DMS53 treated with DMSO at 0.1 percent for 48 hours (cell line): ENCODE measurements around the gene LEFTY2.
A peak's percentile ranks its signal among the peaks of the same experiment; 100 is the strongest.
"Not testable (repeated sequence)": the region's sequence is repeated elsewhere in the genome, so short reads cannot be mapped to it uniquely, and the experiment has no call there.

ENCODE experiments used
- DNase-seq: peaks from one replicate; lab custom pipeline; 2025; ENCODE audit not compliant: unreplicated experiment; lab: John Stamatoyannopoulos, UW

The LEFTY2 gene

GRCh38 chr1:225931270-225932136 lies 9.5 kb downstream of the LEFTY2 start:
- DNase-seq = no peak

- DNase-seq = no peak
These were observed 10.5 kb downstream of the LEFTY2 start for GRCh38 chr1:225930566-225930965.

GRCh38 chr1:225929462-225929861 lies 11.6 kb downstream of the LEFTY2 start:
- DNase-seq = not testable (repeated sequence)

GRCh38 chr1:225928186-225929175 lies 12.5 kb downstream of the LEFTY2 start:
- no peak for DNase-seq

GRCh38 chr1:225926551-225927113 lies 14.4 kb downstream of the LEFTY2 start:
- DNase-seq = no peak

GRCh38 chr1:225923692-225924555 lies 17.1 kb downstream of the LEFTY2 start, which contains the start of gene PYCR2:
Gene PYCR2, minus strand, starts transcription at chr1:225924250. Its CDS starts 140 bp downstream, at chr1:225924110.
- peak; percentile 93 for DNase-seq

GRCh38 chr1:225923381-225923691 lies 17.7 kb downstream of the LEFTY2 start:
- no peak for DNase-seq

- no peak for DNase-seq
These were observed 19.0 kb downstream of the LEFTY2 start for GRCh38 chr1:225921734-225922709.

GRCh38 chr1:225919906-225920305 lies 21.1 kb downstream of the LEFTY2 start:
- DNase-seq = no peak

GRCh38 chr1:225918280-225918679 lies 22.7 kb downstream of the LEFTY2 start:
- DNase-seq = no peak

GRCh38 chr1:225917536-225917935 lies 23.5 kb downstream of the LEFTY2 start:
- no peak for DNase-seq

GRCh38 chr1:225917101-225917500 lies 23.9 kb downstream of the LEFTY2 start:
- no peak for DNase-seq

GRCh38 chr1:225915538-225915991 lies 25.5 kb downstream of the LEFTY2 start:
- no peak for DNase-seq

- no peak for DNase-seq
These were observed 26.1 kb downstream of the LEFTY2 start for GRCh38 chr1:225914947-225915346.

- DNase-seq = no peak
These were observed 26.6 kb downstream of the LEFTY2 start for GRCh38 chr1:225914391-225914790.

GRCh38 chr1:225911191-225912130 lies 29.6 kb downstream of the LEFTY2 start:
- no peak for DNase-seq

- DNase-seq = no peak
These were observed 31.5 kb downstream of the LEFTY2 start for GRCh38 chr1:225909477-225909876.

GRCh38 chr1:225908773-225909172 lies 32.2 kb downstream of the LEFTY2 start:
- DNase-seq = peak; percentile 92
